Omental fat pad (tissue), 4 donors: ENCODE results near the gene SH2B2. TPM values are rescaled to one million over a fixed set of nuclear protein-coding genes. Genes with fewer than 3 reads are reported as not detected.

Experiments used
- ATAC-seq: fragments of 150-250 bp; one replicate; pipeline ENCODE4 v1.9.1; 2016; ENCODE audit warnings: mild to moderate bottlenecking, moderate library complexity; ENCODE audit not compliant: low FRiP score
- DNase-seq: peaks from one replicate; pipeline ENCODE4 v3.0.0-alpha.2; 2019; ENCODE audit warnings: low spot score
- total RNA-seq, 4 donors: library from RNA; depleted of rRNA; stranded (reverse); fragments of >200 nt; gene quantifications; one replicate each; pipeline ENCODE4 v1.1.0, GENCODE V29; 2016
- TF ChIP-seq, protein P1 (sequence below), 3 donors: fragments of 450-650 bp; IDR thresholded peaks; one replicate each; pipeline ENCODE4 v1.5.1; 2016 to 2017; ENCODE audit warnings: antibody characterized with exemption in 3 of 3, mild to moderate bottlenecking in 3 of 3, moderate library complexity in 2 of 3

The SH2B2 gene
- total RNA-seq, 4 donors from 2014 or later: 2.8 to 21.3 (median 6.3) TPM

DNA sequence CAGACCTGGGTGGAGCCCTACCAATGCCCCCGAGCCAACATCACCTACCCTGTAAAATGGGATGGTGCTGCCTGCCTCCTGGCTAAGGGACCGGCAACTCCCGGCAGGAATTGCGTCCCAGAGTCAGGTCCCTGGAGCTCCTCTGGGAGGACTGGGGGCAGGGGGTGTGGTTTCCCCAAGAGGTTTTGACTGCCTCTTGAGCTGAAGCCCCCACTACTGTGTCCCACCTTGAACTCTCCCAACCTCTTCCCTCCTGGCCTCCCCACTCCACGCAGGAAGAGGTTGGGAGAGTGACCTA lies 1.3 kb downstream of the SH2B2 start:
- DNase-seq: no peak
- TF ChIP-seq, protein P1, sequence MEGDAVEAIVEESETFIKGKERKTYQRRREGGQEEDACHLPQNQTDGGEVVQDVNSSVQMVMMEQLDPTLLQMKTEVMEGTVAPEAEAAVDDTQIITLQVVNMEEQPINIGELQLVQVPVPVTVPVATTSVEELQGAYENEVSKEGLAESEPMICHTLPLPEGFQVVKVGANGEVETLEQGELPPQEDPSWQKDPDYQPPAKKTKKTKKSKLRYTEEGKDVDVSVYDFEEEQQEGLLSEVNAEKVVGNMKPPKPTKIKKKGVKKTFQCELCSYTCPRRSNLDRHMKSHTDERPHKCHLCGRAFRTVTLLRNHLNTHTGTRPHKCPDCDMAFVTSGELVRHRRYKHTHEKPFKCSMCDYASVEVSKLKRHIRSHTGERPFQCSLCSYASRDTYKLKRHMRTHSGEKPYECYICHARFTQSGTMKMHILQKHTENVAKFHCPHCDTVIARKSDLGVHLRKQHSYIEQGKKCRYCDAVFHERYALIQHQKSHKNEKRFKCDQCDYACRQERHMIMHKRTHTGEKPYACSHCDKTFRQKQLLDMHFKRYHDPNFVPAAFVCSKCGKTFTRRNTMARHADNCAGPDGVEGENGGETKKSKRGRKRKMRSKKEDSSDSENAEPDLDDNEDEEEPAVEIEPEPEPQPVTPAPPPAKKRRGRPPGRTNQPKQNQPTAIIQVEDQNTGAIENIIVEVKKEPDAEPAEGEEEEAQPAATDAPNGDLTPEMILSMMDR (IDR thresholded peaks at IDR 0.05): no peak
- no peak for ATAC-seq

DNA sequence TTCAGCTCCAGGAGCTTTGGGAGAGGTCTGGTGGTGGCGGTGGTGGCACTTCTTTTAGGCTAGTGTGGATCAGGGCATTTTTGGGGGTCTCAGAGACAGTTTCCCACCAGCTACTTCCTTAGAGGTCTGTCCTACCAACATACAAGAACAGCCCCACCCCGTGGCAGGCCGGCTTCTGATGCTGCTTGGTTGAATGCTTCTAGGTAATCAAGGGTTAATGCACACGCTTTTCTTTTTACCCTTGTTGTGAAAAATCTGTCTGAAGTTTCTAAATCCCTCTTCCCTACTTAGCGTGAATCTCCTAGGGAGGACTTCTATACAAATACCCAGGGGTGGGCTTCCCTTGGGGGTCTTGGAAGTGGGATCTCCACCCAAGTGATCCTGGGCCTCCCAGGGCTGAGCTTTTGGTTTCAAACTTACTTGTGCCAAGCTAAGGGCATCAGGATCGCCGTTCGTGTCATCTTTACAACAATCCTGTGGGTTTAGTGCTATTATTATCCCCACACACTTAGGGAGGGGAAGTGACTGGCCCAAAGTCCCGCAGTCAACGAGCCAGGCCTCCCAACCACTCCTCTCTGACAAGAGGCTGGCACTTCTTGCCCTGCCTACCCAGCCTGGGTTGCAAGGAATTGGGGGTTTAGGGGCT lies 1.7 kb downstream of the SH2B2 start:
- DNase-seq (no peak), ATAC-seq (no peak)
- TF ChIP-seq, protein P1 (IDR thresholded peaks at IDR 0.05): no peak

DNA sequence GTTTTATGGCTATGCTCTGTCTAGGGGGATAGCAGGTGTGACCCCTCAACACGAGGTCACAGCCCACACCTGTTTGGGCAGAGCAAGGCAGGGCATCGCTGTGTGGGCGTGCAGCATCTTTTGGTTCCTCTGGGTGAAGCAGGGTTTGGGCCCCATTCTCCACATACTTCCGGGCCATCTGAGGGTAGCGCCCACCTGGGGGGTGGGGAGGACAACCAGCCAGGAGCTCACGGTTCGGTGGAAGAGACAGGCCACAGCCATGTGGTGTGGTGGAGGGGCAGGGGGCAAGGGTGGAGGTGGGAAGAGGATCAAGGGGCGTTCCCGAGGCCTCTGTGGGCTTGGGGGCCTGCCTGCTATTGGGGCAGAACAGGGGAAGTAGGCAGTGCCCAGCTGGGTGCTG lies 2.4 kb downstream of the SH2B2 start:
- no peak for DNase-seq
- TF ChIP-seq, protein P1 (IDR thresholded peaks at IDR 0.05): no peak
- ATAC-seq: no peak

DNA sequence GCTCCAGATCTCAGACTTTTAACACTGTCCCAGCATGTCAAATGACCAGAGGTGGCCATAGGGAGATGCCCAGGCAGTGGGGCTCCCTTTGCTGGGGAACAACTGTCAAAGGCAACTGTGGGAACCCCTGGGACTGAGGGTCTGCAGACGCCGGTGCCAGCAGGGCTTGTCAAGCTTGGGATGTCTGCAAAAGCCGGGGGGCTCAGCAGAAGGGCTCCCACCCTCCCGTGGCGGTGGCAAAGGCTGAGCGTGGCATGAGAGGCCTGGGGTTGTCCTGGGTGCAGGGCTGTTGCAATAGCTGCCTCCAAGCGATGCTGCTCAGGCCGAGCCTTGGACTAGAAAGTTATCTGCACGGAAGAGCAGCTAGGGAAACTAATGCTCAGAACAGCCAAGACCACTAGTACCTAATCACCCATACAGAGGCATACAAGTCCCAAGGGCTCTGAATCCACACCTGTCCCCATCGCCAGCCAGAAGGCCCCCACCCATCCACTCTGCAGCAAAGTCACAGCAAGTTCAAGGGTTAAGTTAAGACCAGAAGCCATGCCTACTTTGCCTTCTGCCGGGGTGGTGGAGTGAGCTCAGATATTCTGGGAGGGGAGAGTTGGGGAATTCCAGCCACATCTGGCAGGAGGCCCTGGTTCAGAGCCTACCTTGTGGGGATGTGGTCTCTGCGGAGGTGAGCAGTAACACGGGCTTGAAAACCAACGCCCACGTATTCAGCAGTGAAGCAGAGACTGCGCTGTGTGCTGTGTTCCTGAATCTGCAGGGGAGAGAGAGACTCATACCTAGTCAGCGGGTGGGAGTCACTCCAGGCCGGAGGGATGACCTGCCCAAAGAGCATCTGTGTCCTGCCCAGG lies 4.6 kb downstream of the SH2B2 start:
- TF ChIP-seq, protein P1 (IDR thresholded peaks at IDR 0.05): no peak
- DNase-seq: no peak
- ATAC-seq: no peak

DNA sequence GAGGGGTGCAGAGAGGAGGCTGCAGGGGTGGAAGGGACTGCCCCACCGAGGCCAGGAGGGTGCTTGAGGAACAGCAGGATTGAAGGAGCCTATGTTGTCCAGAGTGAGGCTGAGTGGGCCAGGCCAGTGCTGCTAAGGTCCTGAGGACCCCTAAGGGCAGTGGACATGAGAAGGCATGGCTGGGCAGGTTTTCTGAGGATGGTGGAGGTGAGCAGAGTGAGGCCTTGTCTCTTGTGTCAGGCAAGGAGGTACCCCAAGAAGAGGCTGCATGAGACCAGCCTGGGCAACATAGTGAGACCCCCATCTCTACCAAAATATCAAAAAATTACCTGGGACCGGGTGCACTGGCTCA lies 5.2 kb downstream of the SH2B2 start:
- DNase-seq (no peak), ATAC-seq (no peak)
- TF ChIP-seq, protein P1 (IDR thresholded peaks at IDR 0.05): no peak

DNA sequence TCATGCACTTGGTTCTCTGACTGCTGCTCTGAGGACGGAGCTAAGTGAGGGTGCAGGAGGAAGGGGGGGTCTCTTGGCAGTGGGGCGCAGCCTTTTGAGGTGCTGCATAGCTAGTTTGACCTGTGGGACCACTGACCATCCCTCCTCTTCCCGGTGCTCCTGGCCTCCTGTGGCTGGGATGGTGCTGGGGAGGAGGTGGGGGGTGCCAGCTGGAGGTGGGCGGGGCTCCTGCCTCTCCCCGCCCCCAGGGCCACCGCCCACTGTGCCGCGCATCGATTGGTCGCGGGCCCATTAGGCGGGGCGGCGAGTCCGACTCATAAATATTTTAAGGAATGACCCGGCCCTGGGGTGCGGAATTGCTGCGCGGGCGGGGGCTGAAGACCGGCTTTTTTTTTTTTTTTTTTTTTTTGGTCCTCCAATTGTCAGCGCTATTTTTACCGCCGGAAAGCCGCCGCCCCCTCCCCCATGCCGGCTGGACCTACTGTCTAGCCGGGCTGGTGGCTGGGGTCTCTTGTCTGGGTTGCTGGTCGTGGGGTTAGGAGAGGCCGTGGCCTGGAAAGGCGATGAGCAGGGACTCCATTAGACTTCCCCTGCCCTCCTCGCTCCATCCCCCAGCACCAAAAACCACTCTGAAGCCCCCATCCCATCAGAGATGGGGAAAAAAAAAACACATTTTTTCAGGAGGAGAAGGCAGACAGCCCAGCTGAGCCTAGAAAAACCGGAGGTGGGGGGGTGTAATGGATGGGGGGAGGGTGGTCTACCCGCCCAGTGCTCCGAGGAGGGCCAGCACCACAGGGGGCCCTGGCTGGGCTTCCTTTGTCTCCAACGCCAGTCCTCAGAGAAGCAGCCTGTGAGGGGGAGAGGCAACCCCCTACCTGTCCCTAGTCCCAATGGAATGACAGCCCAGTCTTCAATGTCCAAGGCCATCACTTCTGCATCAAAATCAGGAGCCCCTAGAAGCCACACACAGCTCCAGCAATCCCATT lies 6.4 kb downstream of the SH2B2 start:
- TF ChIP-seq, protein P1 (IDR thresholded peaks at IDR 0.05): no peak
- no peak for ATAC-seq
- no peak for DNase-seq
